MM.1S (cell line): Measurements from ENCODE around the gene MGME1.

Experiments
- CTCF ChIP-seq: fragments of 300-600 bp; sonication (generic); IDR thresholded peaks from 2 replicates; pipeline ENCODE4 v1.5.1; 2016; ENCODE audit warnings: antibody characterized with exemption, low read length, mixed read lengths
- EZH2phosphoT487 ChIP-seq: fragments of 300-600 bp; sonication (generic); IDR thresholded peaks from 2 replicates; pipeline ENCODE4 v1.6.1; 2018; ENCODE audit warnings: antibody characterized with exemption, low read length

DNA sequence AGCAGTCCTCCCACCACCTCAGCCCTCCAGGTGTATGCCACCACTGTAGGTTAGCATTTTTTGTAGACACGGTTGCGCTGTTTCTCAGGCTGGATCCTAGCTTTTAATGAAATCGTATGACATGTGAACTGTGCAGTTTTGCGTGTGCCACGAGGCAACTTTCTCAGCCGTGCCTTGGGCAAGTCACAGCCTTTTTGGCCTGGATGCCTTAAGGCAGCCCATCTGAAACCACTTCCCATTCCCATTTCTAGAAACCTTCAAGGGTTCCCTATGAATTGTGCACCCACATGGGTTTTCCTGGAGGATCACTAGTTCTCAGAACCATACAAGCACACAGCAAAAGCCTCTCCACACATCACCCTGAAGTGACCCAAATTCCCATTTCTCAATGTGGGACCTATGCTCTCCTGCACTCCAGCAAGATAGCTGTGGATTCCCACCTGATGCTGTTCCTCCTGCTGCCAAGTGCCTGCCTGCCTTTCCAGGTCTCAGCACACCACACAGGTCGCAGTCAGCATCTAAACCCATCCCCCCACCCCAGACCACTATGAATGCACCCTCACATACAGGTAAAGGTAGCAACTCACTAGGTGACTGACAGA, 29.1 kb upstream of the MGME1 start:
- TF ChIP-seq EZH2phosphoT487 (no peak), CTCF (no peak)
